Measurements from ENCODE around the gene ANXA8L1.
"Not testable (repeated sequence)": the region's sequence is repeated elsewhere in the genome, so short reads cannot be mapped to it uniquely, and the experiment has no call there.

The ANXA8L1 gene

DNA sequence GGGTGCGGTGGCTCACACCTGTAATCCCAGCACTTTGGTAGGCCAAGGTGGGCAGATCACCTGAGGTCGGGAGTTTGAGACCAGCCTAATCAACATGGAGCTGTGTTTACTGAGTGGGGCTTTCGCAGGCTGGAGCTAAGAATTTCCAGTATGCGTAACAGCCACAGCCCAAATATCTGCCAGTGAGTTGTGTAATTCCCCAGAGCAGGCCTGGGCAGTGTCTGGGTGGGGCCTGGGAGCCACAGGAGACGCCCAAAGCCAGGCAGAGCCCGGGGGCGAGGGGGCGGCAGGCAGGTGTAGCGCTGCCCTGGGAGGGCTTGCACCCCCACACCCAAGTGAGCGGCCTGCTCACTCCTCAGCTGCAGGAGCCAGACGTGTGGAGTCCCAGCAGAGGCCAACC, at the start of gene ANXA8L1:
Gene ANXA8L1 (plus strand): TSS at position 371 of the 400 bp plus-strand sequence. CDS start 76 bp downstream, outside the sequence.
- DNase-seq: not testable (repeated sequence)

DNA sequence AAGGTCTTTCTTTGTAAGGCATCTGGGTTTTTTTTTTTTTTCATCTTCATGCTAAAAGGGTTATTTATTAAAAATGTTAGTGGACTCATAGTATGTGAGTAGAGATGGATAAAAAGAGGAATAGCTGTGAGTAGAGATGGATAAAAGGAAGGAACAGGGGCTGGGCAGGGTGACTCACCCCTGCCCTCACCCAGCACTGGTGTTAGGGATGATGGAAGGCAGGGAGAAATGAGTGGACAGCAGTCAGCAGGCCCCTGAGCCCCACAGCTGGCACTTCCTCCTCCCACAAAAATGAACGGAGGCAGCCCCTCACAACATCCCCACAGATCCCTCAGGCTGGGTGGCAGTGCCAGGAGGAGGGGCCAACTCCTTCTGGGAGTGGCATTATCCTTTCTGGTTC, 49.5 kb upstream of the ANXA8L1 start:
- no peak for DNase-seq

- DNase-seq: no peak
Observed at GRCh38 chr10:46326971-46327370, 48.6 kb upstream of the ANXA8L1 start.

DNA sequence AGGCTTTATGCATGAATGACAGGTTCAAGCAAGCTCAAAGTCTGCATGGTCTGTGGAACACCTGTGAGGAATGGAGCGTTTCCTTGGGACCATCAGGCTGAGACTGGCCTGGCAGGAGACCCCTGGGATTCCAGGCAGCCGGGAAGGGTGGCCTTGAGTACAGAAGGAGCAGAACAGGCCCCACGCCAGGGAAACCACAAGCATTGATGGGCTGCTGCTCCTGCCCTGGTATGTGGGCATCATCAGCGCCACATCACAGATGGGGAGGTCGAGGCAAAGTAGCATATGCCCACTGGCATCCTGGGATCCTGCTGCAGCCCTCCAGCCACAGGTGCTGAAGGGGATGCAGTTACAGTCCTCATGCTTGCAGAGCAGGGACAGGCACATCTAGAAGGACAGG, 47.9 kb upstream of the ANXA8L1 start:
- DNase-seq: no peak

DNA sequence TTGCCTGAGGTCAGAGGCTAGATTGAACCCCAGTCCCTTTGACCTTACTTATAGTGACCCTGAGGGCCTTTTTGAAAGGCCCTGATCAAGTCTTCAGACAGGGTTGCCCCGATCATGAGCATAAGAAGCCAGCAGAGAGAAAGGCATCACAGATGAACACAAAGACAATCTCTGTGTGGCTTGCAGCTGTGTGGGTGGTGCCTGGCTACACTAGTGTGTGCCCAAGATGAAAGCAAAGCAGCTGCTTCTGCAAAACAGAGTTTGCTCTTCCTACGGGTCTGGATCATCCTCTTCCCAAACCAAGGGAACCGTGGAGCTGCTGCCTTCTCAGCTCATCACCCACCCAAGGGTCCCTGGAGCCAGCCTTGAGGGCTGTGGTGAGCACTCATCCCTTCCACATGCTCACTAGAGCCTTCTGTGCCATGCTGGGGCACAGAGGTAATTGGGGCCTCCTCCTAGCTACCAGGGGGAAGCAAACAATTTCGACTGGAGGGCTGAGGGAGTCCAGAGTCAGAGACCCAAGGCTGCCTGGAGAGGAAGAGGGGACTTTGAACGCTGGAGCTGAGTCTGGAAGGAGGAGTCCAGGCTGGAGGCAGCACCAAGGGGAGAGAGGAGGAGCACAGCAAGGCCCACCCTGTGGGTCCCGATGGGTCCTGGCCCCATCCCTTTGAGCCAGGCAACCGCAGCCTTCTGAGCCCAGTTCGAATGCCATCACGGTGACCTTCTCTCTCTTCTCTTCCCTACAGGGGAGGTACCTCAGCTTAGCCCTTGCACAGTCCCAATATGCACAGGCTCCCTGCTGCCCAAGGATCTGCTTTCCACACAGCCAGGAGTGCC, 46.5 kb upstream of the ANXA8L1 start:
- no peak for DNase-seq

- DNase-seq: no peak
Observed at GRCh38 chr10:46329690-46330016, 45.9 kb upstream of the ANXA8L1 start.

- DNase-seq: no peak
Observed at GRCh38 chr10:46330894-46331293, 44.7 kb upstream of the ANXA8L1 start.

- not testable (repeated sequence) for DNase-seq
Observed at GRCh38 chr10:46365484-46365883, 10.1 kb upstream of the ANXA8L1 start.

GRCh38 chr10:46367209-46367608, 8.4 kb upstream of the ANXA8L1 start:
- not testable (repeated sequence) for DNase-seq

DNA sequence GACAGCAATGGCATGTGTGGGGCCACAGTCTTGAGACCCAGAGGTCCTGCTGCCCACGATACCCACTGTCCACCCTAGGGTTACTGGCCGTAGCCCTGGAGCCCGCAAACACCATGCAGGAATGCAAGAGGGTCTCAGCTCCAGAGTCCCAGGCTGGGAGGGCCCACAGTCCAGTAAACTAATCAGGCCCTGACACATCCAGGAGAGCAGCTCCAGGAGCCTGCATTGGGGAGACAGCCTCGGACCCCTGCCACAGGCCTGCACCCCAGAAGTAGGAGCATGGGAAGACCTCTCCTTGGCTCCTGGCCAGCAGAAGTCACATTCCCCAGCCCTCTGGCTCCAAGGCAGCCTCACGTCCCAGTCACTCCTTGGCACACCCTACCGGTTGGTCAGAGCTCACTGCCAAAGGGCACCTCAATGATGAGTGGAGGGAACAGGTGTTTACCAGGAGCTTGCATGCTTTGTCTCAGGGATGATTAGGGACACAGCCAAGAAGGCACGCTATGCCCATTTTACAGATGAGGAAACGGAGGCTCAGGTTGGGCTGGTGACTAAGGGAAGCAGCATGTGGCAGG, 7.8 kb upstream of the ANXA8L1 start:
- not testable (repeated sequence) for DNase-seq

DNA sequence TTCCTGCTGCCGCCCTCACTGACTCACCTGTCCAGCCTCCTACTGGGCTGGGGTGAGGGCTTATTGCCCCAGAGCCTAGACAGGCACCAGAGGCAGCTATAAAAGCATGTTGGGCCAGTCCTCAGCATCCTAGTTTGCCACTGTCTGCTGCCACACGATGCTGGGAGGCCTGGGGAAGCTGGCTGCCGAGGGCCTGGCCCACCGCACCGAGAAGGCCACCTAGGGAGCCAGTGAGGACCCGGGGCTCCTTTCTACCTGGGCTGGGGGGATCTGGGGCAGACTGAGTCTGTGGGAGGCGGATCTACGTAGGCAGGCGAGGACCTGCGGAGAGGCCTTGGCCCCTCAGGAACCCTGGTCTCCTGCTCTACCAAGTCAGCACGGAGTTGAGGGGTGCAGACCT, 6.6 kb upstream of the ANXA8L1 start:
- not testable (repeated sequence) for DNase-seq

GRCh38 chr10:46374410-46374809, 1.2 kb upstream of the ANXA8L1 start:
- DNase-seq: not testable (repeated sequence)

- not testable (repeated sequence) for DNase-seq
Observed at GRCh38 chr10:46377022-46377421, 1.4 kb downstream of the ANXA8L1 start.

GRCh38 chr10:46377651-46378050, 2.1 kb downstream of the ANXA8L1 start:
- not testable (repeated sequence) for DNase-seq

- DNase-seq: not testable (repeated sequence)
Observed at GRCh38 chr10:46378108-46378507, 2.5 kb downstream of the ANXA8L1 start.

- DNase-seq: not testable (repeated sequence)
Observed at GRCh38 chr10:46379233-46379848, 3.8 kb downstream of the ANXA8L1 start.

- not testable (repeated sequence) for DNase-seq
Observed at GRCh38 chr10:46385858-46386257, 10.3 kb downstream of the ANXA8L1 start.

DNA sequence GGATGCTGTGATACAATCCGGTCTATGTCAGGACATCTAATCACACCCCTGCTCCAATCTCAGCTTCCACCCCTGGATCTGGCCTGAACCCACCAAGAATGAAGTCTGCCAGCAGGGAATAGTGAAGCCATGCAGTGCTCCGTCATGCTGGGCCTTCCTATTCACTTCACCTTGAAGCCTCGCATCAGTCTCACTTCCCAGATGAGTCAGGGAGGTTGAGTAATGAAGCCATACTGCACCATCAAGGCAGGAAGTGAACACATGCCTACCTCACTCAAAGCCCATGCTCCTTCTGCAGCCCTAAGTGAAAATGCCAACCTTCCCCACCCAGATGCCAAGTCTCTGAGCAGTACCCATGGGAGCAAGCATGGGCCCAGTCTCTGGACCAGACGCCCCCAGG, 11.1 kb downstream of the ANXA8L1 start:
- not testable (repeated sequence) for DNase-seq

- not testable (repeated sequence) for DNase-seq
Observed at GRCh38 chr10:46387309-46387902, 11.8 kb downstream of the ANXA8L1 start.

- DNase-seq: not testable (repeated sequence)
Observed at GRCh38 chr10:46391422-46391821, 15.8 kb downstream of the ANXA8L1 start.

- not testable (repeated sequence) for DNase-seq
Observed at GRCh38 chr10:46396441-46397279, 21.1 kb downstream of the ANXA8L1 start.

- not testable (repeated sequence) for DNase-seq
Observed at GRCh38 chr10:46397767-46398166, 22.2 kb downstream of the ANXA8L1 start.
